Measurements from ENCODE around the gene TFF3. TPM values are rescaled to one million over a fixed set of nuclear protein-coding genes. Genes with fewer than 3 reads are reported as not detected.

Gene TFF3
- total RNA-seq, 4 donors from 2014 or later: 2.9 to 13.2 (median 4.6) TPM; not detected in 1

GRCh38 chr21:42351626-42352440 is 36.6 kb upstream of the TFF3 start:
- TF ChIP-seq CTCF (IDR thresholded peaks at IDR 0.05; ENCODE audit: low read depth): no peak

- TF ChIP-seq CTCF (IDR thresholded peaks at IDR 0.05; ENCODE audit: low read depth): no peak
Observed at GRCh38 chr21:42350927-42351426, 35.8 kb upstream of the TFF3 start, which contains the start of gene TFF2. Gene TFF2 (minus strand): TSS chr21:42350994. CDS start chr21:42350957, 37 bp downstream.

- TF ChIP-seq CTCF (IDR thresholded peaks at IDR 0.05; ENCODE audit: low read depth): no peak
Observed at GRCh38 chr21:42350318-42350910, 35.2 kb upstream of the TFF3 start.

- no peak for TF ChIP-seq CTCF (IDR thresholded peaks at IDR 0.05; ENCODE audit: low read depth)
Observed at GRCh38 chr21:42349420-42350317, 34.5 kb upstream of the TFF3 start.

GRCh38 chr21:42348762-42349161 is 33.6 kb upstream of the TFF3 start:
- no peak for TF ChIP-seq CTCF (IDR thresholded peaks at IDR 0.05; ENCODE audit: low read depth)

- TF ChIP-seq CTCF (IDR thresholded peaks at IDR 0.05; ENCODE audit: low read depth): no peak
Observed at GRCh38 chr21:42347601-42348327, 32.6 kb upstream of the TFF3 start.
